K562 (cell line): ENCODE data around the gene RNF187. TPM values are rescaled to one million over a fixed set of nuclear protein-coding genes. Genes with fewer than 3 reads are reported as not detected.

ENCODE experiments used
- ADNP ChIP-seq: fragments of 200-800 bp; sonication (Bioruptor generic); IDR thresholded peaks from 2 replicates; pipeline ENCODE4 v1.6.1; 2016; ENCODE audit warnings: missing genetic modification characterization, missing compliant biosample characterization
- CAMTA2 ChIP-seq: fragments of 250-450 bp; sonication (Bioruptor Pico); conservative IDR thresholded peaks from 2 replicates; pipeline ENCODE4 v1.5.1; 2022
- CHCHD3 ChIP-seq: fragments of 250-450 bp; sonication (Bioruptor Pico); IDR thresholded peaks from 2 replicates; pipeline ENCODE4 v2.1.2; 2022; ENCODE audit warnings: mild to moderate bottlenecking
- DIDO1 ChIP-seq: fragments of 450-650 bp; IDR thresholded peaks from 2 replicates; pipeline ENCODE4 v1.6.1; 2016; ENCODE audit warnings: low read depth, missing biosample characterization, missing genetic modification characterization
- FOXA1 ChIP-seq: fragments of 450-650 bp; IDR thresholded peaks from 2 replicates; pipeline ENCODE4 v1.6.1; 2016; ENCODE audit warnings: mild to moderate bottlenecking, borderline replicate concordance
- GABPA ChIP-seq: fragments of 200-800 bp; sonication (Bioruptor generic); conservative IDR thresholded peaks from 2 replicates; pipeline ENCODE4 v1.6.1; 2016; ENCODE audit warnings: low read depth, missing genetic modification characterization, missing compliant biosample characterization
- HMG20A ChIP-seq: fragments of 450-650 bp; formaldehyde crosslinking; conservative IDR thresholded peaks from 2 replicates; pipeline ENCODE4 v1.4.0; 2020; ENCODE audit warnings: mild to moderate bottlenecking, mixed read lengths
- NFXL1 ChIP-seq: fragments of 450-650 bp; formaldehyde crosslinking; IDR thresholded peaks from 2 replicates; pipeline ENCODE4 v1.4.0; 2021; ENCODE audit warnings: mild to moderate bottlenecking
- POLR3G ChIP-seq: IDR thresholded peaks from 2 replicates; pipeline ENCODE4 v1.6.1; 2011; ENCODE audit not compliant: insufficient read length, insufficient replicate concordance; ENCODE audit errors: extremely low read depth
- SIX5 ChIP-seq, 2 experiments: IDR thresholded peaks; 2 replicates each; pipeline ENCODE4 v1.6.1; 2011; ENCODE audit warnings: low read length in 2 of 2, borderline replicate concordance in 1 of 2, low read depth in 1 of 2, mild to moderate bottlenecking in 1 of 2, moderate library complexity in 1 of 2; ENCODE audit not compliant: insufficient read depth in 1 of 2
- TEAD4 ChIP-seq, 2 experiments: sonication (generic) in 1 of 2; formaldehyde crosslinking in 1 of 2; IDR thresholded peaks; 2 replicates each; pipeline versions ENCODE4 v1.6.1 to v1.8.0; 2012 to 2022; ENCODE audit warnings: borderline replicate concordance in 1 of 2, inconsistent platforms in 1 of 2, low read length in 1 of 2, mild to moderate bottlenecking in 1 of 2, missing genetic modification reagents in 1 of 2
- TGIF2 ChIP-seq: sonication (generic); formaldehyde crosslinking; IDR thresholded peaks from 2 replicates; pipeline ENCODE4 v1.8.1; 2022; ENCODE audit warnings: mild to moderate bottlenecking, missing genetic modification reagents, moderate library complexity
- ZNF263 ChIP-seq: sonication (generic); formaldehyde crosslinking; IDR thresholded peaks from 2 replicates; pipeline ENCODE4 v1.8.0; 2022; ENCODE audit warnings: mild to moderate bottlenecking, missing genetic modification reagents, borderline replicate concordance
- ZNF444 ChIP-seq: fragments of 250-450 bp; sonication (Bioruptor Pico); IDR thresholded peaks from 2 replicates; pipeline ENCODE4 v1.4.0; 2020; ENCODE audit warnings: mild to moderate bottlenecking, moderate library complexity
- polyA plus RNA-seq, 8 experiments: library from polyadenylated mRNA; depleted of rRNA in 4 of 8; stranded (reverse) in 5 of 8; unstranded in 3 of 8; fragments of >200 nt; fragmentation: Nextera tagmentation in 2 of 8; fragmentation: Illumina TruSeq in 1 of 8; extraction: Ambion mirVana in 2 of 8; extraction: Trizol in 1 of 8; gene quantifications; 2 replicates each; pipeline versions ENCODE4 v1.2.1 to v1.2.3, GENCODE V29; 2011 to 2014; ENCODE audit warnings: inconsistent platforms in 1 of 8, missing spikeins in 1 of 8
- total RNA-seq, 7 experiments: library from RNA; depleted of rRNA in 6 of 7; stranded (reverse); fragments of >200 nt in 6 of 7; fragmentation: Illumina TruSeq in 2 of 7; extraction: Trizol in 2 of 7; gene quantifications; 2 replicates each; pipeline versions ENCODE4 v1.2.1 to v1.2.3, GENCODE V29; 2011 to 2021; ENCODE audit warnings: low replicate concordance in 1 of 7
- TF ChIP-seq, protein P1 (sequence below): fragments of 450-650 bp; formaldehyde crosslinking; IDR thresholded peaks from 2 replicates; pipeline ENCODE4 v1.4.0; 2020; ENCODE audit warnings: mild to moderate bottlenecking, moderate library complexity
- TF ChIP-seq, protein P2 (sequence below): fragments of 250-450 bp; sonication (Bioruptor Pico); IDR thresholded peaks from 2 replicates; pipeline ENCODE4 v1.4.0; 2020; ENCODE audit warnings: mild to moderate bottlenecking, moderate library complexity
- TF ChIP-seq, protein P3 (sequence below): sonication (generic); formaldehyde crosslinking; IDR thresholded peaks from 2 replicates; pipeline ENCODE4 v1.8.1; 2022; ENCODE audit warnings: missing genetic modification reagents
- TF ChIP-seq, protein P4 (sequence below): fragments of 450-650 bp; IDR thresholded peaks from 2 replicates; pipeline ENCODE4 v1.6.1; 2016
- TF ChIP-seq, protein P5 (sequence below): sonication (generic); formaldehyde crosslinking; IDR thresholded peaks from 2 replicates; pipeline ENCODE4 v1.8.0; 2022; ENCODE audit warnings: mild to moderate bottlenecking, missing genetic modification reagents

The RNF187 gene
- total and polyA plus RNA-seq, 9 of the 15 experiments (the other 6 are each of a cell fraction or from before 2014, with no cell fraction given): 2.3 to 119 (median 41.9) TPM

DNA sequence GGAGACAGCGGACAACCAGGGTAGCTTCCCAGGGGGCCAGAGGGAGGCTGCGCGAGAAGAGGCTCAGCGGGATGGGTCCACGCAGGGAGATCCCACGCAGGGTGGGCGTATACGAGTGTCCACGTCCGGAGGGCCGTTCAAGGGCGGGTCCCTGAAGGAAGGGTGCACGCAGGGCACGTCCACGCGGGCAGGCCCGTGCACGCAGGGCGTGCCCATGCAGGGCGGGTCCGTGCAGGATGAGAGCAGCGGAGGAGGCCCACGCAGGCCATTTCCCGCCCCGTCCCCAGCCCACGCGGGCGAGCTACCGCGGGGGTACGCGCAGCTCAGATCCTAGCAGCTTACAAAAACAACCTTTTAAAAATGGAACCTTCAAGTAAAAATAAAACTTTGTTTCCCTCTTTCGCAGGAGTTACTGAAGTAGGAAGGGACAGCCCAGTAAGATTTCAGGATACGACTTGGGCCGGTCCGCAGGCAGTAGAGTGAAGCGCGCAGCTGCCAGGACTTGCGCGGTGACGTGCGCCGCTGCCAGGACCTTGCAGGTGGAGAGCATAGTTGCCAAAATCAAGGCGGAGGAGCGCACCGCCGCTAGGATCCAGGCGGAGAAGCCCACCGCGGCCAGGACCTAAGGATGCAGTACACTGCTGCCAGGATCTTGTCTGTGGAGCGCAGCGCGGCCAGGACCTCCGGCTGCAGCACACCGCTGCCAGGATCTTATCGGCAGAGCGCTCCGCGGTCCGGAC, 416 bp upstream of the RNF187 start (continued):
- TF ChIP-seq SIX5 (IDR thresholded peaks at IDR 0.05; ENCODE audit: borderline replicate concordance in 1 of 2, insufficient read depth in 1 of 2, low read depth in 1 of 2, low read length in 2 of 2) (no peak), ADNP (tag) (no peak; the same call in 1 of the 2 replicates), POLR3G (no peak), CHCHD3 (CRISPR knock-in tag) (no peak), CAMTA2 (CRISPR knock-in tag) (peak; percentile 47; the same call in 1 of the 2 replicates), HMG20A (CRISPR knock-in tag) (no peak), TEAD4 (IDR thresholded peaks at IDR 0.05; ENCODE audit: low read length) (no peak), TEAD4 (CRISPR knock-in tag; IDR thresholded peaks at IDR 0.05; ENCODE audit: borderline replicate concordance) (peak; percentile 89), ZNF263 (CRISPR knock-in tag) (peak; percentile 88), GABPA (peak; percentile 57), FOXA1 (no peak), ZNF444 (CRISPR knock-in tag) (no peak), TGIF2 (CRISPR knock-in tag) (peak; percentile 97), NFXL1 (no peak), DIDO1 (tag) (peak; percentile 83)
- TF ChIP-seq, protein P1, sequence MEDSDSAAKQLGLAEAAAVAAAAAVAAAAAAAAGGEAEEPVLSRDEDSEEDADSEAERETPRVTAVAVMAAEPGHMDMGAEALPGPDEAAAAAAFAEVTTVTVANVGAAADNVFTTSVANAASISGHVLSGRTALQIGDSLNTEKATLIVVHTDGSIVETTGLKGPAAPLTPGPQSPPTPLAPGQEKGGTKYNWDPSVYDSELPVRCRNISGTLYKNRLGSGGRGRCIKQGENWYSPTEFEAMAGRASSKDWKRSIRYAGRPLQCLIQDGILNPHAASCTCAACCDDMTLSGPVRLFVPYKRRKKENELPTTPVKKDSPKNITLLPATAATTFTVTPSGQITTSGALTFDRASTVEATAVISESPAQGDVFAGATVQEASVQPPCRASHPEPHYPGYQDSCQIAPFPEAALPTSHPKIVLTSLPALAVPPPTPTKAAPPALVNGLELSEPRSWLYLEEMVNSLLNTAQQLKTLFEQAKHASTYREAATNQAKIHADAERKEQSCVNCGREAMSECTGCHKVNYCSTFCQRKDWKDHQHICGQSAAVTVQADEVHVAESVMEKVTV (CRISPR knock-in tag): 0 out of 2 replicates have a peak, but pooled peaks have one; percentile 2
- TF ChIP-seq, protein P2, sequence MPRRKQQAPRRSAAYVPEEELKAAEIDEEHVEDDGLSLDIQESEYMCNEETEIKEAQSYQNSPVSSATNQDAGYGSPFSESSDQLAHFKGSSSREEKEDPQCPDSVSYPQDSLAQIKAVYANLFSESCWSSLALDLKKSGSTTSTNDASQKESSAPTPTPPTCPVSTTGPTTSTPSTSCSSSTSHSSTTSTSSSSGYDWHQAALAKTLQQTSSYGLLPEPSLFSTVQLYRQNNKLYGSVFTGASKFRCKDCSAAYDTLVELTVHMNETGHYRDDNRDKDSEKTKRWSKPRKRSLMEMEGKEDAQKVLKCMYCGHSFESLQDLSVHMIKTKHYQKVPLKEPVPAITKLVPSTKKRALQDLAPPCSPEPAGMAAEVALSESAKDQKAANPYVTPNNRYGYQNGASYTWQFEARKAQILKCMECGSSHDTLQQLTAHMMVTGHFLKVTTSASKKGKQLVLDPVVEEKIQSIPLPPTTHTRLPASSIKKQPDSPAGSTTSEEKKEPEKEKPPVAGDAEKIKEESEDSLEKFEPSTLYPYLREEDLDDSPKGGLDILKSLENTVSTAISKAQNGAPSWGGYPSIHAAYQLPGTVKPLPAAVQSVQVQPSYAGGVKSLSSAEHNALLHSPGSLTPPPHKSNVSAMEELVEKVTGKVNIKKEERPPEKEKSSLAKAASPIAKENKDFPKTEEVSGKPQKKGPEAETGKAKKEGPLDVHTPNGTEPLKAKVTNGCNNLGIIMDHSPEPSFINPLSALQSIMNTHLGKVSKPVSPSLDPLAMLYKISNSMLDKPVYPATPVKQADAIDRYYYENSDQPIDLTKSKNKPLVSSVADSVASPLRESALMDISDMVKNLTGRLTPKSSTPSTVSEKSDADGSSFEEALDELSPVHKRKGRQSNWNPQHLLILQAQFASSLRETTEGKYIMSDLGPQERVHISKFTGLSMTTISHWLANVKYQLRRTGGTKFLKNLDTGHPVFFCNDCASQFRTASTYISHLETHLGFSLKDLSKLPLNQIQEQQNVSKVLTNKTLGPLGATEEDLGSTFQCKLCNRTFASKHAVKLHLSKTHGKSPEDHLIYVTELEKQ (CRISPR knock-in tag): no peak
- TF ChIP-seq, protein P3, sequence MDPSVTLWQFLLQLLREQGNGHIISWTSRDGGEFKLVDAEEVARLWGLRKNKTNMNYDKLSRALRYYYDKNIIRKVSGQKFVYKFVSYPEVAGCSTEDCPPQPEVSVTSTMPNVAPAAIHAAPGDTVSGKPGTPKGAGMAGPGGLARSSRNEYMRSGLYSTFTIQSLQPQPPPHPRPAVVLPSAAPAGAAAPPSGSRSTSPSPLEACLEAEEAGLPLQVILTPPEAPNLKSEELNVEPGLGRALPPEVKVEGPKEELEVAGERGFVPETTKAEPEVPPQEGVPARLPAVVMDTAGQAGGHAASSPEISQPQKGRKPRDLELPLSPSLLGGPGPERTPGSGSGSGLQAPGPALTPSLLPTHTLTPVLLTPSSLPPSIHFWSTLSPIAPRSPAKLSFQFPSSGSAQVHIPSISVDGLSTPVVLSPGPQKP (CRISPR knock-in tag): 0 out of 2 replicates have a peak, but pooled peaks have one; percentile 21
- TF ChIP-seq, protein P4, sequence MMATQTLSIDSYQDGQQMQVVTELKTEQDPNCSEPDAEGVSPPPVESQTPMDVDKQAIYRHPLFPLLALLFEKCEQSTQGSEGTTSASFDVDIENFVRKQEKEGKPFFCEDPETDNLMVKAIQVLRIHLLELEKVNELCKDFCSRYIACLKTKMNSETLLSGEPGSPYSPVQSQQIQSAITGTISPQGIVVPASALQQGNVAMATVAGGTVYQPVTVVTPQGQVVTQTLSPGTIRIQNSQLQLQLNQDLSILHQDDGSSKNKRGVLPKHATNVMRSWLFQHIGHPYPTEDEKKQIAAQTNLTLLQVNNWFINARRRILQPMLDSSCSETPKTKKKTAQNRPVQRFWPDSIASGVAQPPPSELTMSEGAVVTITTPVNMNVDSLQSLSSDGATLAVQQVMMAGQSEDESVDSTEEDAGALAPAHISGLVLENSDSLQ: peak; percentile 69
- TF ChIP-seq, protein P5, sequence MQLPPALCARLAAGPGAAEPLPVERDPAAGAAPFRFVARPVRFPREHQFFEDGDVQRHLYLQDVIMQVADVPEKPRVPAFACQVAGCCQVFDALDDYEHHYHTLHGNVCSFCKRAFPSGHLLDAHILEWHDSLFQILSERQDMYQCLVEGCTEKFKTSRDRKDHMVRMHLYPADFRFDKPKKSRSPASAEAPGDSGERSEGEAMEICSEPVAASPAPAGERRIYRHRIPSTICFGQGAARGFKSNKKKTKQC (CRISPR knock-in tag): peak; percentile 99
